Astrocyte of the cerebellum (primary cell): ENCODE measurements around the gene PRPH.
"Not testable (repeated sequence)": the region's sequence is repeated elsewhere in the genome, so short reads cannot be mapped to it uniquely, and the experiment has no call there.

Experiments used
- DNase-seq: peaks from one replicate; pipeline ENCODE4 v3.0.0-alpha.2; 2011; ENCODE audit warnings: low read depth
- H3K4me3 ChIP-seq: 2 replicates; pipeline ENCODE4 v1.5.1; 2011; ENCODE audit warnings: mild to moderate bottlenecking, low read depth, low read length, moderate library complexity
- in situ Hi-C: cut with HindIII; loops from 2 replicates; pipeline ENCODE4 v1.10.0; 2017; ENCODE audit warnings: low sequenced_read_pairs
- TF ChIP-seq, protein P1 (sequence below): IDR thresholded peaks from 2 replicates; pipeline ENCODE4 v1.5.1; 2012; ENCODE audit warnings: low read length, low read depth, moderate library complexity, mild to moderate bottlenecking; ENCODE audit errors: missing control alignments

Gene PRPH

DNA sequence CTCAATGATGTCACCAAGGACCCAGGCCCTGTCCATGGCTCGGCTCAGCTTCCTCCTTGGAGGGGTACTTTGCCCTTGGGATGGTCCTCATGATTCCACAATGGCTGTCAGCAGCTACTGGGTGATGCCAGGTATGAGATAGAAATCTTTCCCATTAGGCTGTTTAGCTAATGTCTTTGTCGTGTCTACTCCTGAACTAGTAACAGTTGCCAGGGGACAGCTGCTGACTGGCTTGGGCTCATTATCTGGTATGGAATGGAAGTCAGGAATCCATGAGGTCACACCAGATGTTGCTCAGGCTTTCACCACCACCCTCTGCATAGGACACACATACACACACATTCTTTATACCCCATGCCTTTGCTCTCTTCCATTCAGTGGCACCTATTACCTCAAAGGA lies 9.2 kb downstream of the PRPH start:
- TF ChIP-seq, protein P1, sequence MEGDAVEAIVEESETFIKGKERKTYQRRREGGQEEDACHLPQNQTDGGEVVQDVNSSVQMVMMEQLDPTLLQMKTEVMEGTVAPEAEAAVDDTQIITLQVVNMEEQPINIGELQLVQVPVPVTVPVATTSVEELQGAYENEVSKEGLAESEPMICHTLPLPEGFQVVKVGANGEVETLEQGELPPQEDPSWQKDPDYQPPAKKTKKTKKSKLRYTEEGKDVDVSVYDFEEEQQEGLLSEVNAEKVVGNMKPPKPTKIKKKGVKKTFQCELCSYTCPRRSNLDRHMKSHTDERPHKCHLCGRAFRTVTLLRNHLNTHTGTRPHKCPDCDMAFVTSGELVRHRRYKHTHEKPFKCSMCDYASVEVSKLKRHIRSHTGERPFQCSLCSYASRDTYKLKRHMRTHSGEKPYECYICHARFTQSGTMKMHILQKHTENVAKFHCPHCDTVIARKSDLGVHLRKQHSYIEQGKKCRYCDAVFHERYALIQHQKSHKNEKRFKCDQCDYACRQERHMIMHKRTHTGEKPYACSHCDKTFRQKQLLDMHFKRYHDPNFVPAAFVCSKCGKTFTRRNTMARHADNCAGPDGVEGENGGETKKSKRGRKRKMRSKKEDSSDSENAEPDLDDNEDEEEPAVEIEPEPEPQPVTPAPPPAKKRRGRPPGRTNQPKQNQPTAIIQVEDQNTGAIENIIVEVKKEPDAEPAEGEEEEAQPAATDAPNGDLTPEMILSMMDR: no peak
- no peak overlapping the region for H3K4me3 ChIP-seq
- DNase-seq: no peak
- in situ Hi-C loops: no loop called here

DNA sequence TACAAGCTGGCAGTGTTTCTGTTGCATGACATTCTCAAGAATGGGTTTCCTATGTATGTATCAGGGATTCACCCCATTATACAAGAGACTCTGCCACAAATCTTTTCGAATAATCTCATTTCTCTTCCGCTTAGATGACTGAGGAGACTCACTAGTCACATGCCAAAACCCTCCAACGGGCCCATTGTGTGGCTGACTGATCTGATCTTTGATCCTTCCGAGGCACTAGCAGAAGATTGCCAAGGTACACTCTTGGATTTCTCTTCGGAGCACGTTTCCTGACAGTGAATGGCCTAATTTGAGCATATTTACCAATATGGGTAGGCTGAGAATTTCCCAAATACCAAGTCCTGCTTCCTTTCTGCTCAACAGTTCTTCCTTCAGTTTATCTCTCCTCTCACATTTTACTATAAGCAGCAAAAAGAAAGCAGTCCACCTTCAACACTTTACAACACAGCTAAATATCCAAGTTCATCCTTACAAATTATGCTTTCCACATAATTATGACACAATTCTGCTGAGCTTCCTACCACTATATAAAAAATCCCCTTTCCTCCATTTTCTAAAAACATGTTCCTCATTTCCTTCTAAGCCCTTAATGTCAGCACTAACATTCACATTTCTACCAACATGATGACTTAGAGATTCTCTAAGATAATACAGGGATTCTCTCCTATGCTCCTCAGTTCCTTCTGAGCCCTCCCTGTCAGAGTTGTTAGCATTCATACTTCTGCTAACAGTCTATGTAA lies 11.0 kb downstream of the PRPH start:
- in situ Hi-C loops: no loop called here
- H3K4me3 ChIP-seq: no peak overlapping the region
- DNase-seq: no peak
- TF ChIP-seq, protein P1: no peak

DNA sequence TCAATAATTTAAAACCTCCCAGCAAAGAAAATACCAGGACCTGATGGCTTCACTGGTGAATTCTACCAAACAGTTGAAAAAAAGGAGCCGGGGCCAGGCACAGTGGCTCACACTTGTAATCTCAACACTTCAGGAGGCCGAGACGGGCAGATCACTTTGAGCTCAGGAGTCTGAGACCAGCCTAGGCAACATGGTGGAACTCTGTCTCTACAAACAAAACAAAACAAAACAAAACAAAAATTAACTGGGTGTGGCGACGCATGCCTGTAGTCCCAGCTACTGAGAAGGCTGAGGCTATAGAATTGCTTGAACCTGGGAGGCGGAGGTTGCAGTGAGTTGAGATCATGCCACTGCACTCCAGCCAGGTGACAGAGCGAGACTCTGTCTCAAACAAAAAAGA lies 14.4 kb downstream of the PRPH start:
- H3K4me3 ChIP-seq: no peak overlapping the region
- DNase-seq: no peak
- TF ChIP-seq, protein P1: no peak
- in situ Hi-C loops: no loop called here

DNA sequence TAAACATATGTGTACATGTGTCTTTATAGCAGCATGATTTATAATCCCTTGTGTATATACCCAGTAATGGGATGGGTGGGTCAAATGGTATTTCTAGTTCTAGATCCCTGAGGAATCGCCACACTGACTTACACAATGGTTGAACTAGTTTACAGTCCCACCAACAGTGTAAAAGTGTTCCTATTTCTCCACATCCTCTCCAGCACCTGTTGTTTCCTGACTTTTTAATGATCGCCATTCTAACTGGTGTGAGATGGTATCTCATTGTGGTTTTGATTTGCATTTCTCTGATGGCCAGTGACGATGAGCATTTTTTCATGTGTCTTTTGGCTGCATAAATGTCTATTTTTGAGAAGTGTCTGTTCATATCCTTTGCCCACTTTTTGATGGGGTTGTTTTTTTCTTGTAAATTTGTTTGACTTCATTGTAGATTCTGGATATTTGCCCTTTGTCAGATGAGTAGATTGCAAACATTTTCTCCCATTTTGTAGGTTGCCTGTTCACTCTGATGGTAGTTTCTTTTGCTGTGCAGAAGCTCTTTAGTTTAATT lies 15.6 kb downstream of the PRPH start:
- DNase-seq, in situ Hi-C loops, H3K4me3 ChIP-seq: not testable (repeated sequence)

DNA sequence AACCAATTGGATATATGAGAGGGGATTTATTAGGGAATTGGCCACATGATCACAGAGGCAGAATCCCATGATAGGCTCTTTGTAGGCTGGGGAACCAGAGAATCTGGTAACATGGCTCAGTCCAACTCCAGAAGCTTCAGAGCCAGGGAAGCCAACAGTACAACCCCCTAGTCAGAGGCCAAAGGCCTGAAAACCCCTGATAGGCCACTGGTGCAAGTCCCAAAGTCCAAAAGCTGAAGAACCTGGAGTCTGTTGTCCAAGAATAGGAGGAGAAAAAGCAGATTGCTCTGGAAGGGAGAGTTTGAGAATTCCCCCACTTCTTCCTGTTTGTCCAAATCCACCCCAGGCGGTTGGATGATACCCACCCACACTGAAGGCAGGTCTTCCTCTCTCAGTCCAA lies 19.9 kb downstream of the PRPH start:
- in situ Hi-C loops: no loop called here

DNA sequence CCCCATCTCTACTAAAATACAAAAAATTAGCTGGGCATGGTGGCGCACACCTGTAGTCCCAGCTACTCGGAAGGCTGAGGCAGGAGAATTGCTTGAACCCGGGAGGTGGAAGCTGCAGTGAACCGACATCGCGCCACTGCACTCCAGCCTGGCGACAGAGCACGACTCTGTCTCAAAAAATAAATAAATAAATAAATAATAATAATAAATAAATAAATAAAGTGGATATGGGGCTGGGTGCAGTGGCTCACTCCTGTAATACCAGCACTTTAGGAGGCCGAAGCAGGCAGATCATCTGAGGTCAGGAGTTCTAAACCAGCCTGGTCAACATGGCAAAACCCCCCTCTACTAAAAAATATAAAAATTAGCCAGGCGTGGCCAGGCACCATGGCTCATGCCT lies 22.2 kb downstream of the PRPH start:
- in situ Hi-C loops, DNase-seq, H3K4me3 ChIP-seq: not testable (repeated sequence)

More for the DNA sequence above, 19.9 kb downstream of the PRPH start:
- DNase-seq: no peak
- TF ChIP-seq, protein P1: no peak
- H3K4me3 ChIP-seq: no peak overlapping the region

DNA sequence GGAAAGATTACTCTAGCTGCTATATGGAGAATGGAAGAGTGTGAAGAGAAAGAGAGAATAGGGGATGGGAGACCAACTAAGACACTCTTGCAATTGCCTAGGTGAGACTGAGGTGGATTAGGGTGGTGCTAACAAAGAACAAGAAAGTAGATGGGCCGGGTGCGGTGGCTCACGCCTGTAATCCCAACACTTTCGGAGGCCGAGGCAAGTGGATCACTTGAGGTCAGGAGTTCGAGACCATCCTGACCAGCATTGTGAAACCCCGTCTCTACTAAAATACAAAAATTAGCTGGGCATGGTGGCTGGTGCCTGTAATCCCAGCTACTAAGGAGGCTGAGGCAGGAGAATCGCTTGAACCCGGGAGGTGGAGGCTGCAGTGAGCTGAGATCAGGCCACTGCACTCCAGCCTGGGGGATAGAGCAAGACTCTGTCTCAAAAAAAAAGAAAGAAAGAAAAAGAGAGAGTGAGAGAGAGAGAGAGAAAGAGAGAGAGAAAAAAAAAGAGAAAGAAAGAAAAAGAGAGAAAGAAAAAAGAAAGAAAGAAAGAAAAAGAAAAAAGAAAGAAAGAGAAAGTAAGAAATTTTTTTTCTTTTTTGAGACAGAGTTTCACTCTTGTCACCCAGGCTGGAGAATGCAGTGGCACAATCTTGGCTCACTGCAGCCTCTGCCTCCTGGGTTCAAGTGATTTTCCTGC lies 25.6 kb downstream of the PRPH start:
- DNase-seq, H3K4me3 ChIP-seq, in situ Hi-C loops: not testable (repeated sequence)

DNA sequence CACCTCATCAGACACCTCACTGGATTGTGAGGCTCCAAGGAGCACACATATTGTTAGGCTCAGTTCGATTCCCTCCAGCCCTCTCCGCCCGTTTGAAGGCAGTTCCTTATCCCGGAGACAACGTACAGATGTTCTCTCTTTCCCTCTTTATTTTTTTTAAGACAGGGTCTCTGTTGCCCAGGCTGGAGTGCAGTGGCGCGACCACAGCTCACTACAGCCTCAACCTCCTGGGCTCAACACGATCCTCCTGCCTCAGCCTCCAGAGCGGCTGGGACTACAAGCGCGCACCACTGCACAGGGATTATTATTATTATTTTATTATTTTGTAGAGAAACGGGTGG lies 27.4 kb downstream of the PRPH start:
- TF ChIP-seq, protein P1: no peak
- DNase-seq: no peak
- in situ Hi-C loops: no loop called here
- H3K4me3 ChIP-seq: peak overlapping the region; percentile 71
